Measurements from ENCODE around the gene TBL1XR1. TPM values are rescaled to one million over a fixed set of nuclear protein-coding genes. Genes with fewer than 3 reads are reported as not detected.

Gene TBL1XR1
- total RNA-seq, 1 donor from 2014 or later, result 102 TPM

DNA sequence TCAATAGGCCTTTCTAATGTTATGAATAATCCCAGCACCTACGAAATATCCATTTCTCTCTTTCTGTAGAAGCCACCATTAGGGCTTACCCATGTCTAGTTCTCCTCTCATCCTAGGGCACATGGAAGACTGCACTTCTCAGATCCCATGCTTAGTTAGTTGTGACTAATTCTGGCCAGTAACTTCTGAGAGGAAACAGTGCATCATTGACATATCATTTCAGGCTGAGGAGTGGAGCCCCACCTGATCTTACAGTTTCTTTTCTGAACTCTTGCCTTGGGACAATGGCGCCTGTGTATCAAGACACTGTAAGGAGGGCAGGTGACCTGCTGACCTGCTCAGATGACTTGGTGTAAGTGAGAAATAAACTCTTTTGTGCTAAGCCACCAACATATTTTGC, 39.4 kb upstream of the TBL1XR1 start:
- Histone ChIP-seq H3K36me3 (no peaks in the 10 kb centered on the region), H3K9me3 (replicated peaks) (no peaks in the 10 kb centered on the region), H3K27me3 (ENCODE audit: low read depth) (no peaks in the 10 kb centered on the region), H3K27ac (replicated peaks) (no peak overlapping the region), H3K4me1 (no peaks in the 10 kb centered on the region), H3K4me3 (no peak overlapping the region)
- intact Hi-C loops (cut with micrococcal nuclease), result no loop called here
- TF ChIP-seq CTCF (IDR thresholded peaks at IDR 0.05; ENCODE audit: borderline replicate concordance), result no peak
- no peak for DNase-seq

DNA sequence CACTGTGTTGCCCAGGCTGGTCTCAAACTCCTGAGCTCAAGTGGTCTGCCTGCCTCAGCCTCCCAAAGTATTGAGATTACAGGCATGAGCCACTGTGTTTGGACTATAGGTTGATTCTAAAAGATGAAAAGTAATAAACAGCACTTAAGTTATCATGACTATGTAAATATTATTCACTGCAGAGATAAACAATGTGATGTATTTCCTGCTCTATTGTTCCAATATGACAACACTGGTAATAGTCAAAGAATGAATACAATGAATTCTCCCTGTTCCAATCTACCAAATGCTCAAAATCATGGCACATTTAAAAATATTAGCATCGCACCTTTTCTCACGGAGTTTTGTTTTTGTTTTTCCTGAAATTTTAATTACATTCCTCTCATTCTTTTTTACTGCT, 36.8 kb upstream of the TBL1XR1 start:
- Histone ChIP-seq H3K4me3 (no peak overlapping the region), H3K9me3 (replicated peaks) (peaks cover under 1% of the 10 kb centered on the region), H3K36me3 (no peaks in the 10 kb centered on the region), H3K27ac (replicated peaks) (no peak overlapping the region), H3K27me3 (ENCODE audit: low read depth) (no peaks in the 10 kb centered on the region), H3K4me1 (no peaks in the 10 kb centered on the region)
- no peak for TF ChIP-seq CTCF (IDR thresholded peaks at IDR 0.05; ENCODE audit: borderline replicate concordance)
- intact Hi-C loops (cut with micrococcal nuclease), result no loop called here
- DNase-seq, result no peak

DNA sequence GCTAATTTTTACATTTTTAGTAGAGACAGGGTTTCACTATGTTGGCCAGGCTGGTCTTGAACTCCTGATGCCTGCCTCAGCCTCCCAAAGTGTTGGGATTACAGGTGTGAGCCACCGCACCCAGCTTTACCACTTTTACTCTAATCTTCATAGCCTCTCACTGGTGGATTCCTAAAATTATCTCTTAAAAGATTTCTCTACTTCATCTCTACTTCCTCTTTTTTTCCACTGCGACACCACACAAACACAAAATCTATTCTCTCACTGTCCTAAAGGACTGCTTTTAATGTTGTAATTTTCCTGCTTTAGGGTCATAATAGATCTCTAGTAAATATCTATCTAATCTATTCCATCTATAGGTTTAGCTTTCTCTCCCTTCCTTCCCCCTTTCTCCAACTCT, 34.0 kb upstream of the TBL1XR1 start:
- no peak for DNase-seq
- intact Hi-C loops (cut with micrococcal nuclease), result no loop called here
- TF ChIP-seq CTCF (IDR thresholded peaks at IDR 0.05; ENCODE audit: borderline replicate concordance), result no peak
- Histone ChIP-seq H3K27ac (replicated peaks) (no peak overlapping the region), H3K36me3 (no peaks in the 10 kb centered on the region), H3K9me3 (replicated peaks) (peaks cover 6% of the 10 kb centered on the region), H3K4me3 (no peak overlapping the region), H3K4me1 (no peaks in the 10 kb centered on the region), H3K27me3 (ENCODE audit: low read depth) (no peaks in the 10 kb centered on the region)

GRCh38 chr3:177230641-177231040, 33.4 kb upstream of the TBL1XR1 start:
- no peak overlapping the region for H3K27ac ChIP-seq (replicated peaks)
- TF ChIP-seq CTCF (IDR thresholded peaks at IDR 0.05; ENCODE audit: borderline replicate concordance), result no peak
- intact Hi-C loops (cut with micrococcal nuclease), result no loop called here
- H3K9me3 ChIP-seq (replicated peaks), result peaks cover 6% of the 10 kb centered on the region
- DNase-seq, result no peak
- no peaks in the 10 kb centered on the region for H3K27me3 ChIP-seq (ENCODE audit: low read depth)
- no peak overlapping the region for H3K4me3 ChIP-seq
- no peaks in the 10 kb centered on the region for H3K4me1 ChIP-seq
- H3K36me3 ChIP-seq, result no peaks in the 10 kb centered on the region

- H3K4me3 ChIP-seq, result no peak overlapping the region
- no peak for TF ChIP-seq CTCF (IDR thresholded peaks at IDR 0.05; ENCODE audit: borderline replicate concordance)
- no peak overlapping the region for H3K27ac ChIP-seq (replicated peaks)
- no peaks in the 10 kb centered on the region for H3K27me3 ChIP-seq (ENCODE audit: low read depth)
- no peaks in the 10 kb centered on the region for H3K4me1 ChIP-seq
- no peaks in the 10 kb centered on the region for H3K36me3 ChIP-seq
- peaks cover 6% of the 10 kb centered on the region for H3K9me3 ChIP-seq (replicated peaks)
- DNase-seq, result no peak
- intact Hi-C loops (cut with micrococcal nuclease), result no loop called here
Observed at GRCh38 chr3:177229791-177230190, 32.5 kb upstream of the TBL1XR1 start.

Measured in left ventricle myocardium inferior (tissue), 1 donor.